Thymus (tissue), 11 donors: Measurements from ENCODE around the gene OTOG. TPM values are rescaled to one million over a fixed set of nuclear protein-coding genes. Genes with fewer than 3 reads are reported as not detected.

ENCODE experiments used
- DNase-seq, 9 donors: peaks; one replicate each; pipeline ENCODE4 v3.0.0-alpha.2; 2013; ENCODE audit warnings: low spot score in 9 of 9, low read depth in 6 of 9, missing footprints in 1 of 9
- H3K27ac ChIP-seq, 2 donors: one replicate each; pipeline ENCODE4 v1.5.1; 2013; ENCODE audit warnings: control low read depth in 1 of 2, low read depth in 1 of 2, low read length in 1 of 2, mild to moderate bottlenecking in 1 of 2, moderate library complexity in 1 of 2
- H3K27me3 ChIP-seq, 2 donors: one replicate each; pipeline ENCODE4 v1.5.1; 2013; ENCODE audit warnings: low read length in 1 of 2; ENCODE audit not compliant: control insufficient read depth in 2 of 2, insufficient read depth in 1 of 2
- H3K36me3 ChIP-seq, 2 donors: one replicate each; pipeline ENCODE4 v1.5.1; 2013; ENCODE audit warnings: low read length in 1 of 2, mild to moderate bottlenecking in 1 of 2, moderate library complexity in 1 of 2; ENCODE audit not compliant: control insufficient read depth in 2 of 2, insufficient read depth in 2 of 2
- H3K4me1 ChIP-seq, 2 donors: one replicate each; pipeline ENCODE4 v1.5.1; 2013; ENCODE audit warnings: low read length in 2 of 2; ENCODE audit not compliant: control insufficient read depth in 2 of 2, insufficient read depth in 2 of 2
- H3K4me3 ChIP-seq, 2 donors: one replicate each; pipeline ENCODE4 v1.5.1; 2013; ENCODE audit warnings: low read length in 2 of 2, control low read depth in 1 of 2, mild to moderate bottlenecking in 1 of 2
- H3K9me3 ChIP-seq, 2 donors: one replicate each; pipeline ENCODE4 v1.5.1; 2013; ENCODE audit warnings: low read length in 1 of 2, mild to moderate bottlenecking in 1 of 2; ENCODE audit not compliant: control insufficient read depth in 2 of 2, insufficient read depth in 1 of 2
- WGBS: extraction: QIAGEN DNeasy Blood & Tissue Kit; methylation state at CpG from one replicate; pipeline ENCODE4 v1.1.7; 2013; 5-methylcytosine and 5-hydroxymethylcytosine counted together
- polyA plus RNA-seq: library from polyadenylated mRNA; stranded (reverse); fragments of 200-250 nt; gene quantifications from one replicate; pipeline ENCODE4 v1.2.3, GENCODE V29; 2013
- total RNA-seq: library from RNA; stranded (reverse); fragments of 120-200 nt; gene quantifications from one replicate; pipeline ENCODE4 v1.2.4, GENCODE V29; 2013
- donor health status: healthy.

The OTOG gene
- total and polyA plus RNA-seq, 2 donors, result 0.05 to 0.09 TPM

GRCh38 chr11:17543574-17544180 is 3.4 kb upstream of the OTOG start:
- peaks cover 0 to 60% of the 10 kb centered on the region in 2 donors for H3K27me3 ChIP-seq
- H3K4me3 ChIP-seq, result no peak overlapping the region
- H3K36me3 ChIP-seq, result no peaks in the 10 kb centered on the region
- no peak overlapping the region for H3K27ac ChIP-seq
- no peaks in the 10 kb centered on the region for H3K4me1 ChIP-seq
- WGBS, result 48% methylated on average over 17 of the region's 17 CpGs
- H3K9me3 ChIP-seq, result no peaks in the 10 kb centered on the region
- no peak for DNase-seq

- H3K4me1 ChIP-seq, result no peaks in the 10 kb centered on the region
- no peaks in the 10 kb centered on the region for H3K9me3 ChIP-seq
- H3K27ac ChIP-seq, result no peak within 1 kb of the TSS
- peaks cover 0 to 61% of the 10 kb centered on the region in 2 donors for H3K27me3 ChIP-seq
- no peak within 1 kb of the TSS for H3K4me3 ChIP-seq
- H3K36me3 ChIP-seq, result no peaks in the 10 kb centered on the region
- DNase-seq, result no peak
- WGBS, result 11% methylated on average over 32 of the region's 32 CpGs
Observed at GRCh38 chr11:17544181-17544622, 2.9 kb upstream of the OTOG start, which contains the start of gene USH1C. Gene USH1C, minus strand, starts transcription at chr11:17544416. Its CDS starts 109 bp downstream, at chr11:17544307.

- no peak overlapping the region for H3K4me3 ChIP-seq
- WGBS, result 84% methylated on average over 2 of the region's 2 CpGs
- H3K36me3 ChIP-seq, result no peaks in the 10 kb centered on the region
- no peak overlapping the region for H3K27ac ChIP-seq
- peaks cover 0 to 64% of the 10 kb centered on the region in 2 donors for H3K27me3 ChIP-seq
- no peak for DNase-seq
- H3K9me3 ChIP-seq, result no peaks in the 10 kb centered on the region
- no peaks in the 10 kb centered on the region for H3K4me1 ChIP-seq
Observed at GRCh38 chr11:17546240-17546639, 819 bp upstream of the OTOG start.

GRCh38 chr11:17547932-17548331 is 873 bp downstream of the OTOG start:
- WGBS, result 66% methylated on average over 9 of the region's 9 CpGs
- DNase-seq, result no peak
- Histone ChIP-seq H3K27ac (no peak overlapping the region), H3K9me3 (no peaks in the 10 kb centered on the region), H3K4me3 (no peak overlapping the region), H3K4me1 (no peaks in the 10 kb centered on the region), H3K27me3 (peaks cover 0 to 53% of the 10 kb centered on the region in 2 donors), H3K36me3 (no peaks in the 10 kb centered on the region)

GRCh38 chr11:17548444-17548843 is 1.4 kb downstream of the OTOG start:
- no peak for DNase-seq
- Histone ChIP-seq H3K27ac (no peak overlapping the region), H3K9me3 (no peaks in the 10 kb centered on the region), H3K27me3 (peaks cover 0 to 48% of the 10 kb centered on the region in 2 donors), H3K36me3 (no peaks in the 10 kb centered on the region), H3K4me3 (no peak overlapping the region), H3K4me1 (no peaks in the 10 kb centered on the region)
- 87% methylated on average over 6 of the region's 6 CpGs for WGBS

- no peak for DNase-seq
- no peaks in the 10 kb centered on the region for H3K36me3 ChIP-seq
- H3K27me3 ChIP-seq, result peaks cover 0 to 27% of the 10 kb centered on the region in 2 donors
- H3K4me3 ChIP-seq, result no peak overlapping the region
- H3K9me3 ChIP-seq, result no peaks in the 10 kb centered on the region
- H3K27ac ChIP-seq, result no peak overlapping the region
- H3K4me1 ChIP-seq, result no peaks in the 10 kb centered on the region
- 63% methylated on average over 12 of the region's 12 CpGs for WGBS
Observed at GRCh38 chr11:17550450-17551346, 3.6 kb downstream of the OTOG start.

GRCh38 chr11:17551347-17552040 is 4.4 kb downstream of the OTOG start:
- no peak for DNase-seq
- 77% methylated on average over 7 of the region's 7 CpGs for WGBS
- Histone ChIP-seq H3K27me3 (peaks cover 0 to 24% of the 10 kb centered on the region in 2 donors), H3K4me1 (no peaks in the 10 kb centered on the region), H3K9me3 (no peaks in the 10 kb centered on the region), H3K36me3 (no peaks in the 10 kb centered on the region), H3K4me3 (no peak overlapping the region), H3K27ac (no peak overlapping the region)

GRCh38 chr11:17552041-17552355 is 4.9 kb downstream of the OTOG start:
- DNase-seq, result no peak
- Histone ChIP-seq H3K4me1 (no peaks in the 10 kb centered on the region), H3K4me3 (no peak overlapping the region), H3K36me3 (no peaks in the 10 kb centered on the region), H3K27me3 (peaks cover 0 to 19% of the 10 kb centered on the region in 2 donors), H3K27ac (no peak overlapping the region), H3K9me3 (no peaks in the 10 kb centered on the region)
- 94% methylated on average over 4 of the region's 4 CpGs for WGBS
